HuH-7 (cell line): ENCODE measurements around the gene MEGF8.

Source experiments
- DNase-seq: peaks from one replicate; pipeline ENCODE4 v3.0.0; 2011; ENCODE audit warnings: low spot score

Gene MEGF8

DNA sequence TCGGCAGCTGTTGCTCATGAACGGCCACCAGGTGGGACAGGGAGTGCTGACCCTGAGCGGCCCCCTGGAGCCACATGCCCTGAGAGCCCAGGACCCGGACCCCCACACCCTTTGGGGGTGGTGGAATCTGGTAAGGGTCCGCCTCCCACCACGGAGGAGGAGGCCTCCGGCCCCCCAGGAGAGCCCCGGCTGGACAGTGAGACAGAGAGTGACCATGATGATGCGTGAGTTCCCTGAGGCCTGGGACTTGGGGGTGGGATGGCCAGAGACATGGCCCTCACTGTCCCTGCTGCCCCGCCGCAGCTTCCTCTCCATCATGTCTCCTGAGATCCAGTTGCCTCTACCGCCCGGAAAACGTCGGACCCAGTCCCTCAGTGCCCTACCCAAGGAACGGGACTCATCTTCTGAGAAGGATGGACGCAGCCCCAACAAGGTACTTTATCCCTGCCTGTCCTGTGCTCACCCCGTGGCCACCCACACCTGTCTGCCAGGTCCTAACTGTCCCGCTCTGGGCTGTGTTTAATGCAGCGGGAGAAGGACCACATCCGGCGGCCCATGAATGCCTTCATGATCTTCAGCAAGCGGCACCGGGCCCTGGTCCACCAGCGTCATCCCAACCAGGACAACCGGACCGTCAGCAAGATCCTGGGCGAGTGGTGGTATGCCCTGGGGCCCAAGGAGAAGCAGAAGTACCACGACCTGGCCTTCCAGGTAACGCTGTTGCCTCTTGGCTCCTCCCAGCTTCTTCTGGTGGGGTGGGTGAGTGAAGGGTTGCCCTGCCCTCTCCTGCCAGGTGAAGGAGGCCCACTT is 38.2 kb upstream of the MEGF8 start:
- no peak for DNase-seq

DNA sequence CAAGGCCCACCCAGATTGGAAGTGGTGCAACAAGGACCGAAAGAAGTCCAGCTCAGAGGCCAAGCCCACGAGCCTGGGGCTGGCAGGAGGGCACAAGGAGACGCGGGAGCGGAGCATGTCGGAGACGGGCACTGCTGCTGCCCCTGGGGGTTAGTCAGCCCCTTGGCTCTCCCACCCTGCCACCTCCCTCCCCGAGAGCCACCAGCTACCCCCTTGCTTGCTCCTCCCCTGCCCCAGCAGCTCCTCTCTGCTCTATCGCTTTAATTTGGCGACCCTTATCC is 37.7 kb upstream of the MEGF8 start:
- DNase-seq = no peak

DNA sequence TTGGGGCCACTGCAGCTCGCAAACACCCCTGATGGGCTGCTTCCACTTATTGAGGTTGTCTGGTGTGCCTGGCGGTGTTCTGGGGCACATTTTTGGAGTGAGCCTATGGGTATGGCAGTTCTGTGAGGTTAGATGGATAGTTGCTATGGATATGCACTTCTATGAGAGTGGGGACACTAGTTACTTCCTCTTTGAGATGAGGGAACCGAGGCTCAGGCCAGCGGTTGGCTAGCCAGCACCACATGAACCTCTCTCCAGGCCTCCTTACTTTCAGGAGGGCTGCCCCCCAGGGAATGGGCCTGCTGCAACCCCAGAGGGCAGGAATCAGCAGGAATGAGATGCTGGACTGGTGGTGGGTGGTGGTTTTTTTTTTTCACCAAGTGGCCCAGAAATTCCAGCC is 37.0 kb upstream of the MEGF8 start:
- DNase-seq = no peak

DNA sequence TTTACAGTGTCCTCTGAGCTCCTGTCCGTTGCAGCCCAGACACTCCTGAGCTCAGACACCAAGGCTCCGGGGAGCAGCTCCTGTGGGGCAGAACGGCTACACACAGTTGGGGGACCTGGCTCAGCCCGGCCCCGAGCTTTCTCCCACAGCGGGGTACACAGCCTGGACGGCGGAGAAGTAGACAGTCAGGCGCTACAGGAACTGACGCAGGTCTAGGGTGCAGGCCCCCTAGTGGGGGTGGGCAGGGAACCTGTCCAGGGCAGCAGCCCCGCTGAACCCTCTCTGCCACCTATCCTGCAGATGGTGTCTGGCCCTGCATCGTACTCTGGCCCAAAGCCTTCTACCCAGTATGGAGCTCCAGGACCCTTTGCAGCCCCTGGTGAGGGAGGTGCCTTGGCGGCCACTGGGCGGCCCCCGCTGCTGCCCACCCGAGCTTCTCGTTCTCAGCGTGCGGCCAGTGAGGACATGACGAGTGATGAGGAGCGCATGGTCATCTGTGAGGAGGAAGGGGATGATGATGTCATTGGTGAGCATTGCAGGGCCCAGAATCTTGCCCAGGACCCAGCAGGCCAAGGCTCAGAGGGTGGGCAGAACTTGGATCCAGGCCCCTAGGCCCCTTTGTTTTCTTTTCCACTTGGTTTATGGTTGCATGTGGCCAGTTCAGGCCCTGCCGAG is 36.4 kb upstream of the MEGF8 start:
- no peak for DNase-seq

DNA sequence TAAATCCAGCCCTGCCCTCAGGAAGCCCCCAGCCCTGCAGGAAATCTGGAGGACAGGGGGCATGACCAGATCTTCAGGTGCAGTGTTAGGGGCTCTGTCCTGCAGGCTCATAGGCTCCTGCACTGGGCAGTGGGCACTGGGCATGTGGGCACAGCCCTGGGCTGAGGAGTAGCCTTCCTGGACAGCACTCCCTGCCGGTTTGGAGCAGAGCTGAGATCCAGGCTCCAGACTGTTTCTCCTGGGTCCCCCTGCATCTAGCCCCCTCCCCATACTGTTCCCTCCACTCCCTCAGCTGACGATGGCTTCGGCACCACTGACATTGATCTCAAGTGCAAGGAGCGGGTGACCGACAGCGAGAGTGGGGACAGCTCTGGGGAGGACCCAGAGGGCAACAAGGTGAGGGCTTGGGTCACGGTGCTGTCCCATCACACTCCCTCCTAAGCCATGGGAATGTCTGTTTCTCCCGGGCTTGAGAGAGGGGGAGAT is 35.8 kb upstream of the MEGF8 start:
- DNase-seq = no peak

DNA sequence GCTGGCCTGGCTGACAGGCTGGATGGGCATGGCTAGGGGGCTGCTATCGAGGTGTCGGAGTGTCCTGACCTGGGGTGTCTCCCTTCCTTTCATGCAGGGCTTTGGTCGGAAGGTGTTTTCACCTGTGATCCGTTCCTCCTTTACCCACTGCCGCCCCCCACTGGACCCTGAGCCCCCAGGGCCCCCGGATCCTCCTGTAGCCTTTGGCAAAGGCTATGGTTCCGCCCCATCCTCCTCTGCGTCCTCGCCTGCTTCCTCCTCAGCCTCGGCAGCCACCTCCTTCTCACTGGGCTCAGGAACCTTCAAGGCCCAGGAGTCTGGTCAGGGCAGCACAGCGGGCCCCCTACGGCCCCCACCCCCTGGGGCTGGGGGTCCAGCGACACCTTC is 35.3 kb upstream of the MEGF8 start:
- no peak for DNase-seq

DNA sequence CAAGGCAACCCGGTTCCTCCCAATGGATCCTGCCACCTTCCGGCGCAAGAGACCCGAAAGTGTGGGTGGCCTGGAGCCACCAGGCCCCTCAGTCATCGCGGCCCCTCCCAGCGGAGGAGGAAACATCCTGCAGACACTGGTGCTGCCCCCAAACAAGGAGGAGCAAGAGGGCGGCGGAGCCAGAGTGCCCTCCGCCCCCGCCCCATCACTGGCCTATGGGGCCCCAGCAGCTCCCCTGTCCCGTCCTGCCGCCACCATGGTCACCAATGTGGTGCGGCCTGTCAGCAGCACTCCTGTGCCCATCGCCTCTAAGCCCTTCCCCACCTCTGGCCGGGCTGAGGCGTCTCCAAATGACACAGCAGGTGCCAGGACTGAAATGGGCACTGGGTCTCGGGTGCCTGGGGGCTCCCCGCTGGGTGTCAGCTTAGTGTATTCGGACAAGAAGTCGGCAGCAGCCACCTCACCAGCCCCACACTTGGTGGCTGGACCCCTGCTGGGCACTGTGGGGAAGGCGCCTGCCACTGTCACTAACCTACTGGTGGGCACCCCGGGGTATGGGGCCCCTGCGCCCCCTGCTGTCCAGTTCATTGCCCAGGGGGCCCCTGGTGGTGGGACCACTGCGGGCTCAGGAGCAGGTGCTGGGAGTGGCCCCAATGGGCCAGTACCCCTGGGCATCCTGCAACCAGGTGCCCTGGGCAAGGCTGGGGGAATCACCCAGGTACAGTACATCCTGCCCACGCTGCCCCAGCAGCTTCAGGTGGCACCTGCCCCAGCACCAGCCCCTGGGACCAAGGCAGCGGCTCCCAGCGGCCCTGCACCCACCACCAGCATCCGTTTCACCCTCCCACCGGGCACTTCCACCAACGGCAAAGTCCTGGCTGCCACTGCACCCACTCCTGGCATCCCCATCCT is 34.7 kb upstream of the MEGF8 start:
- peak; percentile 76 for DNase-seq

DNA sequence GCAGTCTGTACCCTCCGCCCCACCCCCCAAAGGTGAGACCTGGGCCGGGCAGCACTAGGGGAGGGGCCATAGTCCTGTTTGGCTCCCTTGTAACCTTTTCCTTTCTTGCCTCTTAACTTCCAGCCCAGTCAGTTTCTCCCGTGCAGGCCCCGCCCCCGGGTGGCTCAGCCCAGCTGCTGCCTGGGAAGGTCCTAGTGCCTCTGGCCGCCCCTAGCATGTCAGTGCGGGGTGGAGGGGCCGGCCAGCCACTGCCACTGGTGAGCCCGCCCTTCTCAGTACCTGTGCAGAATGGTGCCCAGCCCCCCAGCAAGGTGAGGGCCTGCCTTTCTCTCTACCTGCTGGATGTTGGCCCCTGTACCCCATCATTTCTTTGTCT is 34.0 kb upstream of the MEGF8 start:
- DNase-seq = no peak

DNA sequence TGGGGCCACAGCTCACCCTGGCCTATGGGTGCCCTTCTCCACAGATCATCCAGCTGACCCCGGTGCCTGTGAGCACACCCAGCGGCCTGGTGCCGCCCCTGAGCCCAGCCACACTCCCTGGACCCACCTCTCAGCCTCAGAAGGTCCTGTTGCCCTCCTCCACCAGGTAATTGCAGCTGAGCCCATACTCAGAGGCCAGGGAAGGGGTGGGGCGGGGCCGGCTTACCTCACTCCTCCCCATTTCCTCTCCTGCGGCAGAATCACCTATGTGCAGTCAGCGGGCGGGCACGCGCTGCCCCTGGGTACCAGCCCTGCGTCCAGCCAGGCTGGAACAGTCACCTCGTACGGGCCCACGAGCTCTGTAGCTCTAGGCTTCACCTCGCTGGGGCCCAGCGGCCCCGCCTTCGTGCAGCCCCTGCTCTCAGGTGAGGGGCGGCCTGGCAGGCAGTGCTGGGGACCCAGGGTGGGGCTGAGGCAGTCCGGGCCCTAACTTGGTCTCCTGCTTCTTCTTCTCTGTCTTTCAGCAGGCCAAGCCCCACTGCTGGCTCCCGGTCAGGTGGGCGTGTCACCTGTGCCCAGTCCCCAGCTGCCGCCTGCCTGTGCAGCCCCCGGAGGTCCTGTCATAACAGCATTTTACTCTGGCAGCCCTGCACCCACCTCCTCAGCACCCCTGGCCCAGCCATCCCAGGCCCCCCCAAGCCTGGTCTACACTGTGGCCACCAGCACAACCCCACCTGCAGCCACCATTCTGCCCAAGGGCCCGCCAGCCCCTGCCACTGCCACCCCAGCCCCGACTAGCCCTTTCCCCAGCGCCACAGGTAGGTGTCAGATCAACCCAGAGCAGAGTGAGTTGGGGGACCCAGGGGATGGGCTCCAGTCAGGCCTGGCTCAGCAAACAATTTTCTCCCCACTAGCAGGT is 33.1 kb upstream of the MEGF8 start:
- no peak for DNase-seq

DNA sequence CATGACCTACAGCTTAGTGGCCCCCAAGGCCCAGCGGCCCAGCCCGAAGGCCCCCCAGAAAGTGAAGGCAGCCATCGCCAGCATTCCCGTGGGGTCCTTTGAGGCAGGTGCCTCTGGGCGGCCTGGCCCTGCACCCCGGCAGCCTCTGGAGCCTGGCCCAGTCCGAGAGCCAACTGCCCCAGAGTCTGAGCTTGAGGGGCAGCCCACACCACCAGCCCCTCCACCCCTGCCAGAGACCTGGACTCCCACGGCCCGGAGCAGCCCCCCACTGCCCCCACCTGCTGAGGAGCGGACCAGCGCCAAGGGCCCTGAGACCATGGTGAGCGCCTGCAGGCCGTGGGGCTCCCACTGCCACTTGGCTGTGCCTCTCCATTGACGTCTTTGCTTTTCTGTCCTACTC is 32.5 kb upstream of the MEGF8 start:
- DNase-seq = no peak

DNA sequence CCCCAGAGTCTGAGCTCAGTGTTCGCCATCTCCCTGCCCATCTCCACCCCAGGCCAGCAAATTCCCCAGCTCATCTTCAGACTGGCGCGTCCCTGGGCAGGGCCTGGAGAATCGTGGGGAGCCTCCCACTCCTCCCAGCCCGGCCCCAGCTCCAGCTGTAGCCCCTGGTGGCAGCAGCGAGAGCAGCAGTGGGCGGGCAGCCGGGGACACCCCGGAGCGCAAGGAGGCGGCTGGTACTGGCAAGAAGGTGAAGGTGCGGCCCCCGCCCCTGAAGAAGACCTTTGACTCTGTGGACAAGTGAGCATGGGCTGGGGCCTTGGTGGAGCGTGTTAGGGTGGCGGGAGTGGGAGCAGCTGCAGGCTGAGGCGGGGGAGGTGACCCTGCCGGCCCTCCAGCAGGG is 31.9 kb upstream of the MEGF8 start:
- no peak for DNase-seq

DNA sequence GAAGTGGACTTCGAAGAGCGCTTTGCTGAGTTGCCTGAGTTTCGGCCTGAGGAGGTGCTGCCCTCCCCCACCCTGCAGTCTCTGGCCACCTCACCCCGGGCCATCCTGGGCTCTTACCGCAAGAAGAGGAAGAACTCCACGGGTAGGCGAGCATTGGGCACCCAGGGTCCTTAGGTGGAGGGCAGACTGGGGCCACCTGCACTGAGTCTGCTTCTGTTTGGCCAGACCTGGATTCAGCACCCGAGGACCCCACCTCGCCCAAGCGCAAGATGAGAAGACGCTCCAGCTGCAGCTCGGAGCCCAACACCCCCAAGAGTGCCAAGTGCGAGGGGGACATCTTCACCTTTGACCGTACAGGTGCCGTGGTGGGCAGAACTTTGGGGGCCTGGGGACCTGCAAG is 31.5 kb upstream of the MEGF8 start:
- DNase-seq = no peak

DNA sequence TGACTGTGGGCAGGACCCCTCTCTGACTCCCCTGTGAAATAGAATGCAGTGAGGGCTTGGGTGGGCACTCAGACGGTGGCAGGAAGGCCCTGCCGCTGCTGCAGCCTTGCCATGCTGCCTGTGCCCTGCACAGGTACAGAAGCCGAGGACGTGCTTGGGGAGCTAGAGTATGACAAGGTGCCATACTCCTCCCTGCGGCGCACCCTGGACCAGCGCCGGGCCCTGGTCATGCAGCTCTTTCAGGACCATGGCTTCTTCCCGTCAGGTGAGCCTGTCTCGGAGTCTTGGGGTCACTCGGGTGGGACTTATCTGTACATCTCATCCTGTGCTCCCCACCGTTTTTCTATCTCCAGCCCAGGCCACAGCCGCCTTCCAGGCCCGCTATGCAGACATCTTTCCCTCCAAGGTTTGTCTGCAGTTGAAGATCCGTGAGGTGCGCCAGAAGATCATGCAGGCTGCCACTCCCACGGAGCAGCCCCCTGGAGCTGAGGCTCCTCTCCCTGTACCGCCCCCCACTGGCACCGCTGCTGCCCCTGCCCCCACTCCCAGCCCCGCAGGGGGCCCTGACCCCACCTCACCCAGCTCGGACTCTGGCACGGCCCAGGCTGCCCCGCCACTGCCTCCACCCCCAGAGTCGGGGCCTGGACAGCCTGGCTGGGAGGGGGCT is 30.8 kb upstream of the MEGF8 start:
- DNase-seq = no peak

DNA sequence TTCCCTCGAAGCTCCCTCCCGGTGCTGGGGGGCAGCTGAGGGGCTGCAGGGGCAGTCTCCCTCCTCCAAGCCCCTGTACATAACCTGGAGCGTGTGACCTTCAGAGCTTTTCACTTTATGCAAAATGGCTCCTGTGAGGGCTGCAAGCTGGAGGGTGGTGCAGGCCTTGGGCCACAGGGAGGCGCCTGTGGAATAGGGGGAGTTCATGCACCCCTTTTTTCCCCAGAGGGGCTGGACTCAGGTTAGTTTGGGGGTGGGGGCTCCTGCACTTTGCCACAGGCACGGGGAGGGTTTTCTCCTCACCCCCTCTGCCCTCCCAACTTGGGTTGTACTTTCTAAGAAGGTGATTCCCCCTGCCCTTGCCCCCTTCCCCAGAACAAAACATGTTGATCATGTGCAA is 30.1 kb upstream of the MEGF8 start:
- DNase-seq = no peak

DNA sequence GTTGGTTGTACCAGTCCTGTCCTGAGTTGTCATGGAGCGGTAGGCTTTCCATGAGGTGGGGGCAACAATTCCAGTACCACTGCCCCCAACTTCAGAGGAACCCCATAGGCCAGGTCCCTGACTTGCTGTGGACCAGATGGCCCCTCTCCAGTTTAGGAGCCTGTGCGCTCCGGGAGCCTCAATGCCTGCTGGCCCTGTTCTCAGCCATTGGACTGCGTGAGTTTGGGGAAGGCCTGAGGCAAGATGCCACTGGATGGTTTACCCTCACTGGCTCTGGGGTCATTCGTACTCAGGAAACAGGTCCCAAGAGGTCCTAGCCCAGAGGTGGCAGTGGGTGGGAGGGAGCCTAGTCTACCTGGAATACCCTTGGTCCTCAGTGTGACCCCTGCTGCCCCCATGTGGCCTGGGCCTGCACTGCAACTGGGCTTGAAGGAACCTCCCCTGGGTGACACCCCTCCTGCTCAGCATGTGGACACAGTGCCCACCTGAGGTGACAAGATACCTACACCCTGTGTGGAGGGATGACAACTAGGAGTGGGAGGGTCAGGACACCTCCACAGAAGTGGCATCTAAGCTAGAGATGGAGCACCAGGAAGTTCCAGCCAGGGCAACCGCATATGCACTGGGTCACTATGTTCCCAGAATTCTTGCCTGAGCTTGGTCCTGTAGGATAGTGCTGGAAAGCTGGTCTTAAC is 29.5 kb upstream of the MEGF8 start:
- peak; percentile 96 for DNase-seq

DNA sequence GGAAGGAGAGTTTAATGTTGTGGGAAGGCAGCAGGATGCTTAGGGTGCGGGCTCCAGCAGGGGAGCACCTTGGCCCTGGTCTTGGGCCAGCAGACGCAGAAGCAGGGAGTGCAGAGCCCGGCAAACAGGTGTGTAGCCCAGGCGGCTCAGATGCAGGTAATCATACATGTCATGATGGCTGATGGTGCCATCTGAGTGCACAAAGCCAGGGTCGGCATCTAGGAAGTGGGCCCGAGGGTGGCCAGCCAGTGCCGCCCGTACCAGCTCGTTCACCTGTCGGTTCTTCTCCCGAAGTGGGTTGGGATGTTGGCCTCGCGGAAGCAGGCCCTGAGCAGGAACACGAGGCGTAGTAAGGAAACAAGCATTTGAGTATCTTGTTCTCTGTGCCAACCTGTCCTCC is 28.4 kb upstream of the MEGF8 start:
- no peak for DNase-seq

DNA sequence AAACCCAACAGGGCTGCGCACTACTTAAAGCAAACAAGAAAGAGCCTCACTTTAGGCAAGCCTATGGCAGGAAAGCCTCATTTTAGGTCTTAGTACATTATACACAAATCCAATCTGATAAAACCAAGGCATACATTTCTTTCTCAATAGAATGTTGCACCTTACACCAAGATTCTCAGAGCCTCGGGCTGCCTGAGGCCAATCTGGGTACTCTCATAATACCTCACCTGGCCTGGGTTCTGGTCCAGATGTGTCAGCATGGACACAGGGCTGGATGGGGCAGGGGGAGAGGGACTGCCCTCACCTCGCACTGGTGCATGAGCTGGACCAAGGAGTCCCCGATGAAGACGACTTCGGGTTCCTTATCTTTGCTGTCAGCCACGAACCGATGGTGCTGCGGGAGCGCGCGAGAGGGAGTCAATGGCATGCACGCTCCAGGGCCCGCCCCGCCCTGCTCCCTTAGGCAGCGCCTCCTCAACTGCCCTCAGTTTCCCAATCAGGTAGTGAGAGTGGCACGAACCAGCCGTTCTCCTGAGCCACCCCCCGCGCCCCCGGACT is 23.7 kb upstream of the MEGF8 start, which contains the start of gene PRR19:
Gene PRR19 (plus strand): TSS at position 487 of the 558 bp plus-strand sequence. CDS start 7,453 bp downstream, outside the sequence.
- DNase-seq = no peak

DNA sequence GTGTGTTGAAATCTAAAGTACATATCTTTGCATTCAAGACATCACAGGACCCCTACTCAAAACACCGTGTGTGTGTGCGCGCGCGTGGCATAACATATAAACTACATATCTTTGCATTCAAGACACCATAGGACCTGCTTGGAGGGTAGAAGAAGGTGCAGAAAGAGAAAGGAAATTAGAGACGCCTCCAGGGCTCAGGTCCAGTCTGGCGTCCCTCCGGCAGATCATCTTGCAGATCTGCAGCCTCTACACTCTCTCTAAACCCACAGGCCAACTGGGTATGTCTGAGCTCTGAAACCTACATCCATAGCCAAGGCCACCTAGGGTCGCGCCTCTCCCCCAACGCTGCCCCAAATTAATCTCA is 22.4 kb upstream of the MEGF8 start:
- no peak for DNase-seq

DNA sequence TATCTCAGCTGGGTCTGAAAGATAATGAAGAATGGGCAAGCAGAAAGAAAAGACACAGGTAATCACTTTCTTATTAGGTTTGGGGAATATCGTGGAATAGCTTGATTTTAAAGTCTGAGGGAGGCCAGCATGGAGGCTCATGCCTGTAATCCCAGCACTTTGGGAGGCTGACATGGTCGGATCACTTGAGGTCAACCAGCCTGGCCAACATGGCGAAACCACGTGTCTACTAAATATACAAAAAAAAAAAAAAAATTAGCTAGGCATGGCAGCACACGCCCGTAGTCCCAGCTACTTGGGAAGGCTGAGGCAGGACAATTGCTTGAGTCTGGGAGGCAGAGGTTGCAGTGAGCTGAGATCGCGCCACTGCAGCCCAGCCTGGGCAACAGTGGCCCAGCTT is 21.6 kb upstream of the MEGF8 start:
- DNase-seq = no peak

DNA sequence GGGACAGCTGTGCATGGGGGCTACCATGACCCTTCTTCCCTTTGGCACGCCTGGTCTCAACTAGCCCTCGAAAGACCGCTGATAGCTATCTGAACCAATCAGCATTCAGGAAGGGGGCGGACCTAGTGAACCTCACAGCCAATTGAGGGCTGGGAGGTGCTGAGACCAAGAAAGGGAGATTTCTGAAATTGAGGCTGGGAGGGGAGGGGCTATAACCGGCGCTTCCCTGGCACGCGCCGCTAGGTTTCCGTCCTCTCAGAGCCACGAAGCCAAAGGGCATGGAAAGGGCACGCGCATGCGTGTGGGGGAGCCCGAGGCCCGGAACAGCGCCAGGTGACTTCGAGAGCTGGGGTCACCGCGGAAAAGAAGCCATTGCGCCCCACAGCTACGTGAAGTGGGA is 18.8 kb upstream of the MEGF8 start:
- no peak for DNase-seq
